A549 (cell line): ENCODE data around the gene P2RX3.

Experiments
- ESRRA ChIP-seq: fragments of 150-350 bp; IDR thresholded peaks from 2 replicates; pipeline ENCODE4 v1.6.1; 2014; ENCODE audit warnings: mild to moderate bottlenecking, low read length, borderline replicate concordance
- MAFK ChIP-seq: fragments of 450-650 bp; IDR thresholded peaks from 2 replicates; pipeline ENCODE4 v1.6.1; 2014; ENCODE audit not compliant: partially characterized antibody
- SREBF2 ChIP-seq: fragments of 450-650 bp; IDR thresholded peaks from 2 replicates; pipeline ENCODE4 v1.6.1; 2014; ENCODE audit warnings: mild to moderate bottlenecking, moderate library complexity
- ZSCAN20 ChIP-seq: fragments of 250-450 bp; sonication (Bioruptor Pico); IDR thresholded peaks from 2 replicates; pipeline ENCODE4 v1.8.0; 2022; ENCODE audit warnings: mild to moderate bottlenecking, moderate library complexity

- no peak for TF ChIP-seq SREBF2
- no peak for TF ChIP-seq ESRRA
- no peak for TF ChIP-seq MAFK
- TF ChIP-seq ZSCAN20: no peak
These were observed 8.1 kb upstream of the P2RX3 start for GRCh38 chr11:57330029-57330428.
